HuH-7.5 (cell line): ENCODE measurements around the gene TREML2.
"Not testable (repeated sequence)": the region's sequence is repeated elsewhere in the genome, so short reads cannot be mapped to it uniquely, and the experiment has no call there.

Experiments used
- DNase-seq: peaks from one replicate; pipeline ENCODE4 v3.0.0; 2011; ENCODE audit warnings: low spot score

The TREML2 gene

DNA sequence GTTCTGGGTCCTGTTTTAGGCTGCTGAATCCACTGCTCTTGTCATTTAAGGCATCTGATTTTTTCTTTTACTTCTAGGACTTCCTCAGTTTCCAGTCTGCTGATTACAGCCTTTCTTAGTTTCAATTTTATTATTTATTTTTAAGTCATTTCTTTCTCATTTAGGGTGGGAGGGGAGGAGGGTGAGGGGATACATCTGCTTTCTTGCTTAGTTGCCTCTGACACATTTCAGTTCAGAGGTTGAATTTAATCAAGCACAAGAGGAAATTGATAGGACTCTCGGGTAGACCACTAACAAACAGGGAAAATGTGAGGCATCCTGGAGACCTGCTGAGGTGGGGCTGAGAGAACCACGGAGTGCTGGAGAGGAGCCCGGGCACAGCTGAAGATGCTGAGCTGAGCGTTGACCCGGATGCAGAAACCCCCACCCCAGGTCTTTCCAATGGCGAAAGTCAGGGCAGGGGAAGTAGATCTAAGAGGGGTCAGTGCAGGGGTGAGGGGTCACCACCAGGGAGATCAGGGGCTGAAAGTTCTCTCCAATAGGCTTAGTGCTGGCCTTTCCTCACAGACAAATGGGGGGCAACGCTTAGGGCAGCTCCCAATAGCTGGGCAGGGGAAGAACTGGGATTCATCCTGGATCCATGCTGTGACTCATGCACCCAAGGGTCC lies 7.6 kb upstream of the TREML2 start:
- no peak for DNase-seq

DNA sequence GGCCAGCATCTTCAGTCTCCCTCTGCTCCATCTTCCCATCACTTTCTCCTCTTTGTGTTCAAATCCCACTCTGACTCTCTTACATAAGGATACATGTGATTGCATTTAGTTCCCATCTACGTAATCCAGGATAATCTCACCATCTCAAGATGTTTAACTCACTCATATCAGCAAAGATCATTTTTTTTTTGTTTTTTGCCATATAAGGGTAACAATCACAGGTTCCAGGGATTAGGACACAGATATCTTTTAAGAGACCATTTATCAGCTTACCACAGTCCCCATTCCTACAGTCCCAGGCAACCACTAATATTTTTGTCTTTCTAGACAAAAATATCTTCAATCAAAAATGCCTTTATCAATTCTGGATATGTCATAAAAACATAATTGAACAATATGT lies 3.2 kb upstream of the TREML2 start:
- no peak for DNase-seq

DNA sequence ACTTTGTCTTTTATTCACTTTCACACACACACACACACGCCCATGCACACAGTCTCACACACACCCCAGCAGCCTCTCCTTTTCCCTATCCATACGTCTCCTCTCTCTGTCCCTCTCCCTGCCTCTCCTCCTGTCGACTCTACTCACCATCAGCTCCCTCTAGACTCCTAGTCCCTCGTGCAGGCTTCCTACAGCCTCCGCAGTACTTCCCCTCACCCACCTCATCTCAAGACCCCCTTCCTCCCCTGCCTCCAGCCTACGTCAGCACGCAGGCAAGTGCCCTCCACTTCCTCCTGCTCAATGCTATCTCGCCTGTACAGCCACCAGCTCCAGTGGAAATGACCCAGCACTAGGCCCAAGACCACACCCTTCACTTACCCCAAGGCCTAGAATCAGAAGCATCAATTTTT lies 820 bp upstream of the TREML2 start:
- DNase-seq = no peak

DNA sequence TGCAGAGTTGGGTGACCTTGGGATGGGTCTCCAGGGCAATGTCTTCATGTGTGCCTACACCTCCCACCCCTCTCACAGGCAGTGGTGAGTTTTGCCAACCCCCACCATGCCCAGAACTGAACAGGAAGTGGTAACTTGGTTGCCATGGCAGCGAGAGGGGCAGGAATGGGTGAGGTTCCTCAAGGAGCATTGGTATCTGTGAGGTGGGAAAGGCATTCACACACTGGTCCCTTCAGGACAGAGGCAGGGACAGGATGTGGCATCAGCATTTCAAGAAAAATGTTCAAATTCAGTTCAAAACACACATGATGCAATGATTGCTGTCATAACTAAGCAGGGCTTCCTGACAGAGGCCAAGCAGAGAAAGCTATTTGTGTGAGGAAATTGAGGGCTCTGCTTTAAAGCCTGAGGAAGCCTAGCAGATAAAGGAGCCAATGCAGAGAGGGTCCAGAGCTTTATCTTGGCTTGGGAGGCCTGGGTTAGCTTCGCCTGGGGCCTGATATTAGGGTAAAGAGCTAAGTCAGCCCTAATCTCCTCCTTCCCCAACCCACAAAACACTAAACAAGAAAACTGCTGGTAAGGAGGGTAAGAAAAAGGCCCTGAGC lies 551 bp downstream of the TREML2 start:
- DNase-seq = no peak

DNA sequence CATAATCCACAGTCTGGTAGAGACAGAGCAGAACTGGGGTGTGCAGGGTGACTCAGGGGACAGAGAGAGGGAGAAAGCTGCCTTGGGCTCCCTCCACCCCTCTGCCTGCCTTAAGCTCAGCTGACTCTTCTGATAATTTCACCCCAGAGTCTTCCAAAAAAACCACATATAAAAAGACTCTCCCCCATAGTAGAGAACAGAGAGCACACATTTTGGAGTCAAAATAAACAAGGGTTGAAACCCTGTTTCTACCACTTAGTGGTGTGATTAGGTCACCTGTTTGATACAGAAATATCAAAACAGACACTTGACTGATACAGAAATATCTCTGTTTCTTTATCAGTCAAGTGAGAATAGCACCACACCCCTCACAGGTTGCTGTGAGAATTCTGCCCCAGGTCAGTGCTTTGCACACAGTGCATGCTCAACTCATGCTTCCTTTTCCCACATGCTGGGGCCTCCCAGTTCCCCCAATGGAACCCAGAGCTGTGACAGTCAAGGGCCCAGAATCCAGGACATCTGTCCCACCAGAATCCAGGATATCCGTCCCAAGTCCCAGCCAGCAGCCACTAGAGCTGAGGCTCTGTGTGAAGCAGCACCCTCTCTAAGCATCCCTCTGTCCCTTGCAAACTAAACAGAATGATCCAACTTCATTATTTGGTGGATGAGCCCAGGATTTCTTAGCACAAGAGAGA lies 1.2 kb downstream of the TREML2 start:
- no peak for DNase-seq

DNA sequence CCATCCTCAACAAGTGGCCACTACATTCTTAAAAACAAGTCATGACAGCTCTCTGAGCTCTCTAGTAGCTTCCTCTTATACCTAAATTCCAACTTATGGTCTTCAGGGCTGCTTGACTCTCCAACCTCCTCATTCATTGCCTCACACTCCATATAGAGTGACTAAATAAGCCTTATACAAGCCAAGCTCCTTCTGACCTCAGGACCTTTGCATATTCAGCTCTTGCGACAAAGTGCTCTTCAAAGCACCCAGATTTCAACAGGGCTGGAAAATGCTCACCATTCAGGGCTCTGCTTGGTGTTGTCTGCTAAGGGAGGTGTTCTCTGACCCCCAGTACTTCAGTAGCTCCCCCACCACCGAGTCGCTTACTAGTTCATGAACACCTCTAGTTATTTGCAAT lies 3.7 kb downstream of the TREML2 start:
- no peak for DNase-seq

DNA sequence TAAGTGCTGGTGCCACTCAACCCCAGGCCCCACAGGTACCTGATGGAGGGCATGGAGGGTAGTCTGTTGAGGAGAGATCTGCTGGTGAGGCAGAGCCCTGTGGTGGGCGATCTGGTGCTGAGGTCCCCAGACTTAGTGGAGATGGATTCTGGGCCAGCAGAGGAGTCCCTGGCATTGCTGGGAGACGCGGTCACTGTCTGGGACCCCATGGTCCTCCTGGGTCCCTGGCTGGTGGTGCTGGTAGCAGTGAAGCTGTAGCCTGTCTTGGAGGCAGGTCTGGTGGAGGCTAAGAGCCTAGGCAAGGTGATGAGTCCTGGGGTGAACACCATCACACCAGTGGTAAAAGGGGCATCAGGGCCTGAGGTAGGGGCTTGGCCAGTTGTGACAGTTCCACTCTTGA lies 6.6 kb downstream of the TREML2 start:
- no peak for DNase-seq

DNA sequence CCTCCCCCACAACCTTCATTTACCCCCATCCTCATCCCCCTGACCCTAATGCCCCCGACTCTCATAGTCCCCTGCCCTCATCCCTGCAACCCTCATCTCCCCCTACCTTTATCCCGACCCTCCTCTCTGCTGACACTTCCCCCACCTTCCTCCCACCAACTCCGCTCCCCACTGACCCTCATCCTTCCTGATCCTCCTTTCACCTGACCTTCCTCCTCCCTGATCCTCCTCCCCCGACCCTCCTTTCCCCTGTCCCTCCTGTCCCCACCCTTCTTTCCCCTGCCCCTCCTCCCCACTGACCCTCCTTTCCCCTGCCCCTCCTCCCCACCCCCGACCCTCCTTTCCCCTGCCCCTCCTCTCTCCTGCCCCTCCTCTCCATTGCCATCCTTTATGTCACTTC lies 7.1 kb downstream of the TREML2 start:
- no peak for DNase-seq

DNA sequence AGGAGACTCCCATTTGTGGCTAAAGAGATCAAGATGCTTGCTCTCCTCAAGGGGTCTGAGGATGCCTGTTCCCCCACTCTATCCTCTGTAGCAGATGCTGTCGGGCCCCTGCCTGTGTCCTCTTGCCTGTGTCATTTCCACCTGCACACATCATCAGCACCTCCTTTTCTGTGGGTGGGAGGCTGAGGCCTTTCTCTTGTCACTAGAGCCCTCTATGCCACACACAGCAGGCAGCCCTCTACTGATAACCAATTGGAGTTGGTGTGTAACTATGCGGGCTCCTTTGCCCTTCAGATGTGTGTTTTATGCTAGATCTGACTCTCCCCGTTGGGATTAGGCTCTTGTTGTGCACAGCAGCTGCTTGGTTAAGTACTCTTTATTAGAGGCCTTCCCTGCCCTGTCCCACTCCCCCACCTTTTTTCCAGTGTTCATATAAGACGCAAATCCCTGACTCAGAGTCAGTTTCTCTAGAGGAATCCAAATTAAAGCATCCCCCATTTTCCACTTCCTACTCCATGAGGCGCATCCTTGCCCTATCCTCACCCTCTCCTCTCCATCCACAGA lies 7.7 kb downstream of the TREML2 start:
- DNase-seq = no peak

DNA sequence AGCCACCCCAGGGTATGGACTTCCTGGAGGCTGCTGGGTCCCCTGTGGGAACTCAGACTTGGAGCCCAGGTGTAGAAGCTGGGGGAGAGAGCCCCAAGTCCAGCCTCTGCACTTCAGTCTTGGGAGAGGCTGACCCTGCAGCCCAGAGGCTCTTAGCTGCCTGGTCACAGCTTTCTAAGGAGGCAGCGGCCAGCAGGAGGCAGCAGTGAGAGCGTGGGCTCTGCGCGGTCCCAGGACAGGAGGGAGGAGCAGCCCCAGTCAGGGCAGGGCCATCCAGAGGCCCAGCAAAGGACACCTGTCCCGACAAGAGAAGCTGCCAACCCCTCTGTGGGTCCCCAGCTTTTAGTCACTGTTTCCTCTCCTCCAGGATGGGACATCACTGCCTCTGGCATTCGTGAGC lies 9.4 kb downstream of the TREML2 start:
- peak; percentile 36 for DNase-seq

DNA sequence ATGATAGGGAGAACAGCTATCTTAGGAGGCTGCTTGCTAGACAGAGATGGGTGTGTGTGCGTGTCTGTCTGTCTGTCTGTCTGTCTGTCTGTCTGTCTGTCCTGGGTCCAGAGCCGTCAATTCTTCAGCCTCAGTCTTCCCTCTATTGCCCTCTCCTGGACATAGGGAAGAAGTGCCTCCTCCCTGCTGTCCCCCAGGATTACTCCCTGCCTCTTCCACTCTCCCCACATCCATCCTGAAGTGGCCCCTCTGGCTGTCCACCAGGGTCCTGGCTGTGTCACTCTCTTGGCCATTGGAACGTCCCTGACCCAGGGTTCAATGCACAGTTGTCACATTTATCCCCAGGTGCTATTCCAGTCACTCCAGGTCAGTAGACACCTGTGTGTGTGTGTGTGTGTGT lies 10.2 kb downstream of the TREML2 start:
- DNase-seq = no peak

DNA sequence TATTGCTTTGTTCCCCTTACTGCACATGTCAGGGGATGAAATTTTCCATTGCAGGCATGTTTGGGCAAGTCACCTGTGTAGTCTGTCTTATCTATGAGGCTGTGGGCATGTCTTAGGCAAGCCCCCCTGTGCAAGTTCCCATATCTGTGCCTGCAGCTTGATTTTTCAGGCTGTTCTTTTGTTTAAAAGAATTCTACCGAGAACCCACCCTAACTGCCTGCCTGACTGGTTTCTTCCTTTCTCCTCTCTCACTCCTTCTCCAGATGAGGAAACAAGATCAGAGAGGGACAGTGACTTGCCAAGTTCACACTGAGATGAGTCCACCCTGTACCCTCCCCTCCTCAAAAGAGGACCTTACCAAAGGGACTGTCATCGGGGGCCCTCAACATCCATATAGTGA lies 11.0 kb downstream of the TREML2 start:
- no peak for DNase-seq

DNA sequence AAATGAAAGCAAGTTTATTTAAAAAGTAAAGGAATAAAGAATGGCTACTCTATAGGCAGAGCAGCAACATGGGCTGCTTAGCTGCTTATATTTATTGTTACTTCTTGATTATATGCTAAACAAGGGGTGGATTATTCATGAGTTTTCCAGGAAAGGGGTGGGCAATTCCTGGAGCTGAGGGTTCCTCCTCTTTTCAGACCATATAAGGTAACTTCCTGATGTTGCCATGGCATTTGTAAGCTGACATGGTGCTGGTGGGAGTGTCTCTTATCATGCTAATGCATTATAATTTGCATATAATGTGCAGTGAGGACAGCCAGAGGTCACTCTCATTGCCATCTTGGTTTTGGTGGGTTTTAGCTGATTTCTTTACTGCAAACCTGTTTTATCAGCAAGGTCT lies 11.9 kb downstream of the TREML2 start:
- DNase-seq = not testable (repeated sequence)

DNA sequence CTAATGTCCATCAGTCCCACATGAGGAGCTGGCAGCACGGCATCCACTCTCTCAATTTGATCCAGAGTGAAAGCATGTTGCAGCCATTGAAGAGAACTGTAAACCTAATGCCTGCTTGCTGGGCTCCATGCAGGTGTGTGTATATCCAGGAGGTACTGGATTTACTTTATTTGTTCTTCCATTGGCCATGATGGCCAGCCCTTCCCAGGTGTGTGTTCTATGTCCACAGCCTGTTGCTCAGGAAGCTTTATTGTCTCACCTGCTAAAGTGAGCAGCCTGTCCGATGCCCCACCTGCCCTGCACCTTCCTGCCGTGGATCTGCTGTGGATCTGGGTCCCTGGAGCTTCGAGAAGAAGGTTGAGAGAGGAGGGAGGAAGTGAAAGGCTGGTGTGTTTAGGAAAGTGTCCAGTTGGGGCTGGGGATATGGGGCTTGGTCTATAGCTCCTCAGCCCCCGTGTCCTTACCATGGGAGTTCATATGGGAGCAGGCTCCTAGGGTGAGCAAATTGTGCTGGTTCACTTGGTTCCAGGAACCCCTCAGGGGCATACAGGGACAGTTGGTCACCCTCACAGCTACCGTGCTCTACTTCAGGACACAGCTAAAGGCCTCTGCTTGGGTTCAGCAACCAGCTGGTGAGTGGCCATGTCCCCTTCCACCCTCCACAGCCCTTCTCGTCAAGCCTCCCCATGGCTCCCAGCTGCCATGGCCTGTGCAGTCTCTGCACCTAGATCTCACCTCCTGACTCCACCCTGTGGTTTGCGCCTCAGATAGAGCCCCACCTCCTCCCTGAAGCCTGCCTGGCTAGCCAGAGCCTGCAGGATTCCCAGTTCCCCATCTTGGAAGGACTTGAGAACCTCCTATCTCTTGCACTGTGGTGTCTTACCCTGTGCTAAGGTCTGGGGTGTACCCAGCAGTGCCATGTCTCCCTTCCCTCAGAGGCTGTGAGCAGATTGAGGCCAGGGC lies 12.7 kb downstream of the TREML2 start:
- DNase-seq = no peak

DNA sequence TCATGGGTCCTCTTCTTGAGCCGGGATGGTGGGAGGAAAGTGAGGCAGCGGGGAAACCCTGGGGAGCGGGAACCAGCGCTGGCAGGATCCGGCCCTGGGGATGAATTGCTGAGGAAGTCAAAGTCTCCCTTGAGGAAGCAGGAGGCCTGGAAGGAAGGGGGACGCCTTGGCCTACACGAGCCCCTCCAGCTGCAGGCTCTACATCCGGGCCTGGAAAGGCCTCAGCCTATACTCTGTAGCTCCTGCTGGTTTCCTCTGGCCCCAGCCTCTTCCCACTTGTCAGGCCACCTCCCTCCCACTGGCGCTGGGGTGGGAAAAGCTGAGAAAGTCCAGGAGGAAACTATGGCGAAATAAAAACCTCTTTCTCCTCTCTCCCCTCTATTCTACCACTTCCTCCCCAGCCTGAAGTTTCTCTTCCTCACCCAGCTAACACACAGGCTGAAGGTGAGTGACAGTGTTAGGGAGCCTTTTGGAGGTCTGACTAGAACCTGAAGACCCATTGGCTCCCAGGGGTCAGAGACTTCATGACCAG lies 14.9 kb downstream of the TREML2 start:
- no peak for DNase-seq

DNA sequence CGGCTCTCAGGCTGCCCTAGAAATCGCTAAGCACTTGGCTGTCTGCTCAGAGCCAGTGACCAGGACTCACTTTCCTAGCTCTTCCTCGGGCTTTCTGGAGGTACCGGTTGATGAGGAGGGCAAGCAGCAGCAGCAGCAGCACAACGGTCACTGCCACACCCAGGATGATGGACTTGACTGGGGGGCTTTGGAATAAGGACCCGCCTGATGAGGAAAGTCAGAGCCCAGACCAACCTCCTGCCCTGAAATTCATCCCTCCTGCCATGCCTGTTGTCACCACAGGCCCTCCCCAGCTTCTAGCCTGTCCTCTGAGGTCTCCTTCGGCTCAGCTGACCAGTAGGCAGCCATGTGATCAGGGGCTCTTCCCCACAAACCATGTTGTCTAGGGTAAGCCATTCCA lies 16.2 kb downstream of the TREML2 start:
- no peak for DNase-seq

DNA sequence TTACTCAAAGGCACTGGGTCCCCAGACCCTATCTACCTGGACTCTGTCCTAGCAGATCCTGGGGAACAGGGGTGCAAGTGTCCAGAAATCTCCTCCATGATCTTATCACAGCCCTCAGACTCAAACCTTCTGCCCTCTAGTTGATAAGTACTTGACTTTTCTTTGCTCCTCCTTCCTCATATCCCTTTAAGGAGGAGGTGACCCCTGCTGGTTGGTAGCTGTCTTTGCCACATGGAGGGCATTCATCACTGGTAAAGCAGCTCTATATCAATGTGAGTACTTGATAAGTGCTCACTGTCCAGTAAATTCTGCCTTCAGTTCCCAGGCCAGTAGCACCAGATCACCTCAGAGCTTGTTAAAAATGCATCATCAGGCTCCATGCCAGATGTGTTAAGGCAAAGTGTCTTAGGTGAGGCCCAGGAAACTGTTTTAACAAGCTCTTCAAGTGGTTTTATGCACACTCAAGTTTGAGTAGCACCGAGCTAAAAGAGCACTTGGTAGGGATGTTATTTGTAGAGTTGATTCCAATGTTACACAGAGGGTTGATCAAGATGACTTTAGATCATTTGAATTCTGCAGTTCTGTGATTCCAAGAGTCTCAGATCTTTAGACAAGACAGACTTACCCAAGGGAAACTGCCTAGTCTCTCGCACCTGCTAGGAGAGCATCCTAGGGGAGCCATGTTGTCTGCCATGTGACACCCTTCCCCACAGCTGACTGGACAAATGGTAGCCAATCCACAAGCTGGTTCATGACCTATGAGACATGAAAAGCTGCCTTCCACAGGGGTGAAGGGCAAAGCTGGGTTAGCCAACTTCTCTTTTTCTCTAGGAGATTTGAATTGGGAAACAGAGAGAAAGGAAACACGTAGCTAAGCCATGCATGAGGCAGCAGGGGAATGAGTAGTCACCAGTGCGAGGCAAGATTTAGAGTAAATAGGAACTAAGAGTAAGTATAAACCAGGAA lies 18.6 kb downstream of the TREML2 start:
- DNase-seq = peak; percentile 12

DNA sequence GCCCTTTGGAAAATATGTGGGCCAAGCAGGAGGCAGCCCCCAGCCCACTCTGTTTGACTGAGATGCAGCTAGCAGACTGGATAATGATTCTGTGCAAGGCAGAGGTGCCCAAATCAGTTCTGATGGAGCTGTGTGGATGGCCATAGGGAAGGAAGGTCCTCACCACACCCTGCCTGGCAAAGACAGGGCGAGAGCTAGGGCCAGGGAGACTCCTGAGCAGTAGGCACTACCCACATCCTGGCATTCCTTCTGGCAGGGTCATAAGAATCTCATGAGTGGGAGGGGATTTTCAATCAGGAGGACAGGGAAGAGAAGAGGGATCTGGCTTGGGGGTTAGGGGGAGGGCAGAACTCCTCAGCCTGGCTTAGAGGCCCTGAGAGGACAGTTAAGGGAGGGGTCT lies 19.4 kb downstream of the TREML2 start:
- DNase-seq = no peak

DNA sequence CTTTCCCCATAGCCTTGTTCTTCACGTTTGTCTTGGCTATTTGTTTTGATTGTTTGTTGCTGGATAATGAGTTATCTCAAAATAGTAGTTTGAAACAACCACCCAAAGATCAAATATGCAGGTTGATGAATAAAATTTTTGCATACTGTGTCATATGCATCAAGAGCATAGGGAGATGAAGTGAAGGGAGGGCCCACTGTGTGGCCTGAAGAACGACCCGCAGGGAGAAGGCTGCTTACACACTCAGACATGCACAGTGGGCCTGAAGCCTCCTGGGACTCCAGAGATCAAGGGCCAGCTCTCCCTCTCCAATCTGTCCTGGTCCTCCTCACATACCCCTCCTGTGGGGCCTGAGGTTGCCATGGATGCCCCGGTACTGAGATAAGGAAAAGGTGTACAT lies 21.8 kb downstream of the TREML2 start:
- no peak for DNase-seq

DNA sequence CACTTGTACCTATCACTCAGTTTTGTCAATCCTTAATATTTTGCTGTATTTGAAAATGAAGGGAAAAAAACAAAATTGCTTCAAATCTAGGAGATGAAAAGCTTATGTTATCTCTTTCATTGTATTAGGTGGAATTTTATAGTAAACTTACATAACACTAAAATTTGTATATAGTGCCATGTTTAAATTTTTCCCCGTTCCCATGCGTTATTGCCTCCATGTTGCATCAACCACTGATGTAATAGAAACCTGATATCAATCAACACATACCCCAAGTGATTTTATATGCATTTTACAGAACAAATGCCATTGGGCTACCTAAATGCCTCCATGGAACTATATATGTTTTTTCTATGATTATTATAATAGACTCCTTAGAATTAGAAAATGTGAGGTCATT lies 23.3 kb downstream of the TREML2 start:
- no peak for DNase-seq

DNA sequence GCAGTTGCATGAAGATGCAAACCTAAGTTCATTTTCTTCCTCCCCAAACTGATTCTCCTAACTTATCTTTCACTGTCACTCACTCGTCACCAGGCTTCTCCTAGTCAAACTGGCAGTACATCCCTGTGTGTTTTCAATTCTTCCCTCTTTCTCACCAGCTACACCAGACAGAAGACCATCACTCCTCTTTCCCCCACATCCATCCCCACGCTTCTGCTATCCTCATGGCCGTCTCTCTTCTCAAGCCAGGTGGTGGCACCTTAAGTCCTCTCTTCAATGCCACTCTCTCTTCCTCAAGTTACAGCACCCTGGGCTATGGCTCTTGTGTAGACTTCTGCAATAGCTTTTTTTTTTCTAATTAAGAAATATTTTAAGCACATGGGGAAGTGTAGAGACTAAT lies 23.7 kb downstream of the TREML2 start:
- DNase-seq = no peak
